HG02981 (cell line): Measurements from ENCODE around the gene GAR1.
"Not testable (repeated sequence)": the region's sequence is repeated elsewhere in the genome, so short reads cannot be mapped to it uniquely, and the experiment has no call there.

Experiments used
- ATAC-seq: cut with Tn5 transposase; IDR thresholded peaks from one replicate; pipeline ENCODE4 v1.9.1; 2021; ENCODE audit warnings: mild to moderate bottlenecking, moderate library complexity; ENCODE audit not compliant: unreplicated experiment

The GAR1 gene

DNA sequence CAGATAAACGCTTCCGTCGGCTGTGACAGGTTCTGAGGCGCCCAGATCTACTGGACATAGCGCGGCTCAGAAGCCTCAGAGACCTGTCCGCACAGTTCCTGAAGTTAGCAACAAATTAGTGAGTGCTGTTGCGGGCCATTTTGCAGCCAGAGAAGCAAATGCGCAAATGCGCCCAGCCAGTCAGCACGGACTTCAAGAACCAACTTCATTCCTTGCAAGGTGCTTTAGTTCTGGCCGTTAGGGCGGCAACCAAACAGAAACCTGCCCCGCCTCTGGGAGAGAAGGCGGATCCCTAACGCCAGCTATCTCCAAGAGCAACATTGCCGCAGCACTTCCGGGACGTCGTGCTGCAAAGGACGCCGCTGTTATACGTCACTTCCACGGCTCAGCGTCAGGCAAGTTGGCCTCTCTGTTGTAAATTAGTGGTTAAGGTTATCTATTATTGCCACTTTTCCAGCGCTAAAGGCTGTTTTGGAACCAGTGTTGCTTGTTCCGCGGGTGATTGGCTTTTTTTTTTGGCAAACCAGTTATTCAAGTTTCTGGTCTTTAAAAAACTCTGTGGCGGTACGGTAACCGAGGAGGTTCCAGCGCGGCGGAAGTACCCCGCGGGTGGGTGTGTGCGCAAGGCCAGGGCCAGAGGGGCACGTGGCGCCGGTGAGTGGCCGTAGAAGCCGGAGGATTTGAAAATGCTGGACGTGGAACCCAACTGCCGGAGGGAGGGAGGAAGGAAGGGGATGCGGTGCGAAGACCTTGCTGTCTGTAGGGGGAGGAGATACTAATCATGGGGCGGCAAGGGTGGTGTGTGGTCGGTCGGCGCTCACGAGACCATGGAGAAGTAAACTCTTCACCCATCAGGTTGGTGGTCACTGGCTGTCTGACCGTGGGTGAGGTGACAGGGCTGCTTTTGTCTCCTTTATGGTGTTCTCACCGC lies at the start of gene GAR1:
Gene GAR1 (plus strand): TSS at position 612 of the 931 bp plus-strand sequence. CDS start 403 bp downstream, outside the sequence.
- peak; percentile 99 for ATAC-seq

DNA sequence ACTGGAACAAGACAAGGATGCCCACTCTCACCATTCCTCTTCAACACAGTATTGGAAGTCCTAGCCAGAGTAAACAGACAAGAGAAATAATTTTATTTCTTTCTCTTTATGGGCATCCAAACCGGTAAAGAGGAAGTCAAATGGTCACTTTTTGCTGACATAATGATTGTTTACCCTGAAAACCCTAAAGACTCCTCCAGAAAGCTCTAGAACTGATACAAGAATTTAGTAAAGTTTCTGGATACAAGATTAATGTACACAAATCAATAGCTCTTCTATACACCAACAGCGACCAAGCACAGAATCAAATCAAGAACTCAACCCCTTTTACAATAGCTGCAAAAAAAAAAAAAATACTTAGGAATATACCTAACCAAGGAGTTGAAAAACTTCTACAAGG lies 33.5 kb upstream of the GAR1 start:
- ATAC-seq = not testable (repeated sequence)

DNA sequence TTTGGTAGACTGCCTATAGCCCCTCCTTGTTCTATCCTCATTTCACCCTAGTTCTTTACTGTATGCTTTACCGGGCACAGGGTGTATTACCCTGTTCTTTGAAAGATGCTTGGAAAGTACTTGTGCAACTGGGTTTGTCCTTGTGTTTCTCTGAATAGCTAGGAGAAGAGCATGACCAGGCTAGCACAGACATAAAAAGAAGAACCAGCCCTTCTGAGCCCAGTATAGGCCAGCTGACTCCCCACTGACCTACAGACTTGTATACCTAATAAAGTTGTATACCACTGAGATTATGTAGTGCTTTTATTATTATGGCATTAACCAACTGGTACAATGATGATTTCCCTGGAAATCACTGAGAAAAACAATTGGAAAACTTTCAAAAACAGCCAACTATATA lies 28.7 kb upstream of the GAR1 start:
- no peak for ATAC-seq

DNA sequence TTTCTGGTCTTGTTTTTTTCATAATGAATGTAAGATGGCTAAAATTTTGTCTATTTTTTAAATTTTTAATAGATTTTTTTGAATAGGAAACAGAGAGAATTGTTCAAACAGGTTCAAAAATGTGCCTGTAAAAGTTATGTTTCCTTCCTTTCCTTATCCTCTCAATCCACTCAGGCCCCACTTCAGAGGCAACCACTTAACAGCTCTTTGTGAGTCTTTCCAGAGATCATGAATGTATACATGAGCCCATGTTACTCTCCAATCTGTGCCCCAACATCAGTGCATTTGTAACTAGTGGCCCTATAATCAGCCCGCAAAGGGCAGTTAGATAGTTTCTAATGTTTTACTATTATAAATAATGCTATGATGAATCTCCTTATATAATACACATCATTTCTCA lies 27.8 kb upstream of the GAR1 start:
- no peak for ATAC-seq

DNA sequence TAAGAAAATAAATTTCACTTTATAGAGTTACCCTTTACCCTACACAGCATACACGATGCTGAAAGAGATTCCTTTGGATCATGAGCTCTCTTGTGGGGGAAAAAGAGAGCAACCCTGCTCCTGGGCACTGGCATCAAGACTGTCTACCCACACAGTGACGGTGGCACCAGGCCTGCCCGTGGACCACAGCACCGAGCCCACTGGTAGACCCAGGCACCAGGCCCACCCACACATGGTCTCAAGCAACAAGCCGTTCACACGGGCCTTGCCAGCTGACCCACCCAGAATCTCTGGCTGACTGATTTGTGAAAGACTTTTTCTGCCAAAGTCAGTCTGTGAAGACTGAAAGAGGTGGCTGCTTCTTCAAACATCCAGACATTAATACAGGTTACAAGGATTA lies 20.5 kb upstream of the GAR1 start:
- no peak for ATAC-seq

DNA sequence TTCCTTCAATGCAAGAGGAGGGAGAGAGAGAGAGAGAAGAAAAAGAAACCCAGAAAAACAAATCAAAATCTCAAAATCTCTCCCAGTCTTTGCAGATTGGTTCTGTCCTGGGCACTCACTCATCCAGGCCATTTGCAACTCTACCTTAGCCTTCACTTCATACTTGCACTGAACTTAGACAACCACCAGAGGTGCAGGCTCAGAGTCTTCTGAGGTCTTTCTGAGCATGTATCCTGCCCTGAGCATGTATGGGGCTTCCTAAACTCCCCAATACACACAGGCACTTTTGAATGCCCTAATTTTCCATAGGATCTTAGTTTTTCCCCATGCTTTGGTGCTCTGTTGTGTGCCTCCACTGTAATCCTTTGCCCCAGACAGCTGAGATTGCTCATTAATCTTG lies 16.7 kb upstream of the GAR1 start:
- ATAC-seq = no peak

DNA sequence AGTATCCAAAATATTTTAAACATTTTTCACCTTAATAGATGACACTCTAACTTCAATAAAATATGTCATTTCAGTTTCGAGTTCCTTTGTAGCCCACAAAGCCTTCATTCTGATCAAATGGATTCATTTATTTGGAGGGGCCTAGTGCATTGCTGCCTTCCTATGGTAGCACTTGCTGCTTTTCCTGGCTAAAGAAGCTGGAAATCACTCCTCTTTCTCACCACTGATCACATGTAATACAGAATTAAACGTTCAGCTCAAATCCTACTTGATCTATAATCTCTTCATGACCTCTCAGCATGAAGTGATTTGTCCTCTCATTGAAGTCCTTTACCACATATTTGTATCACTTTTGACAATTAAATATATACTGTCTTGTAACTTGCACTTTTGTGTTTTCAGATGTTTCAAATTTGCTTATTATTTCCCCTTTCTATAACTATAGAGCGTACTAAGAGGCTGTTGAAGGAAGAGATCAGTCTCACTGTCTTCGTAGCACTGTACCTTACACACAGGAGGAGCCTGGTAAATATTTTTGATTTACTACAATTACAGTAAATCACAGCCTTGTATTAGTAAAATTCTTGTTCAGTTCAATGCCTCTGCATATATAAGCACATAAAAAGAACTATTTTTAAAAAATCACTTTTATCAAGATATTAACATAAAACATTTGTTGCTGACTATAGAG lies 14.3 kb upstream of the GAR1 start:
- ATAC-seq = no peak

DNA sequence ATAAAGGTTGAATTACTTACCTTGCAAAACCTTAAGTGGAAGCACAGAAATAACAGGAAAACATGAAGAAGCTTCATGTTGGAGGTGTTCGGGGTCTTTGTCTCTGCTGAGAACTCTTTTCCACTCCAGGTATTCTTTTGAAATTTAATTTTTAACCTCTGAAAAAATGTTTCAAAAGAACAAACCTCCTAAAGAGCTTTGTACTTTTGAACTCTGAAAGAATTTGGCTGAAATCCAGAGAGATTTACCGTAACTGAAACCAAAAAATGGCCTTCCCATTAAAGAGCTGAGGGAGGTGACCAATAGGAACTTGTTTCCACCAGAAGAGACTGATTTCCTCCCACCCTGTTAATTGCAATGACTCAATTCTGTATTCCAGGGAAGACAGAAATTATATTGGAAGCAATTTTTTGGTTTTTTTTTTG lies 13.7 kb upstream of the GAR1 start, which contains the start of gene CFI:
Gene CFI (minus strand): TSS at position 105 of the 425 bp plus-strand sequence. CDS start 28 bp downstream, at position 77.
- ATAC-seq = no peak

DNA sequence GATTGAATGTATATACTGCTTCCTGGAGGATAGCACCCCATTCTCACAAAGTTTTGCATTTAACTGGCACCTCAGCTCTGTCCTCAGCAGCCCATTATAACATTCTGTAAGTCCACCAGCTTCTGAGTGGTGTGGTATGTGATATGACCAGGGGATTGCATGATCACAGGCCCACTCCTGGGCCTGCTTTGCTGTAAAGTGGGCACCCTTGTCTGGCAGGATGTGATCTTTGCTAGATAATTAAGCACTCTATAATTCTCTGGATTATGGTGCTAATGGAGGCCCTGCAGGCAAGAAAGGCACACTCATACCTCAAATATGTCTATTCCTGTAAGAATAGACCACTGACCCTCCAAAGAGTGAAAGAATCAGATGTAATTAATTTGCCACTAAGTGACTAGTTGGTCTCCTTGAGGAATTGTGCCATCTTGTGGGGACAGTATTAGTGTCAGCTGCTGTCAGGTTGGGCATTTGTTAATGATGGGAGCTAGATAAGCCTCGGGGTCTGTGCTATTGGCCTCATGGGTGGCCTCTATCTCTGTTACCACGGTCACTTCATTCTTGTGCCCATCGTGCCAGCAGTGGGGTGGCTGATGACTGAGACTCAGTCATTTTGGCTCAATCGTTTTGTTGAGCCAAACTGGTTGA lies 11.5 kb upstream of the GAR1 start:
- peak; percentile 68 for ATAC-seq

DNA sequence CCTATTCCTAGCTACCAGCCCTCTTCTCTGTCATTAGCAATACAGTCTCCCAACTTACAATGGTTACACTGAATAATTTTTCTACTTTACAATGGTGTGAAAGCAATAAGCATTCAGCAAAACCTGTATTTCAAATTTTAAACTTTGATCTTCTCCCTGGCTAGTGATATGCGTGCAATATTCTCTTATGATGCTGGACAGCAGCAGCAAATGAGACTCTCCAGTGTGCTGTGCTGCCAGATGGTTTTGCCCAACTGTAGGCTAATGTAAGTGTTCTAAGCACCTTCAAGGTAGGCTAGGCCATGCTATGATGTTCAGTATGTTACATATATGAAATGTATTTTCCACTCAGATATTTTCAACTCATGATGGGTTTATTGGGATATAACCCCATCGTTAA lies 5.9 kb upstream of the GAR1 start:
- ATAC-seq = no peak

DNA sequence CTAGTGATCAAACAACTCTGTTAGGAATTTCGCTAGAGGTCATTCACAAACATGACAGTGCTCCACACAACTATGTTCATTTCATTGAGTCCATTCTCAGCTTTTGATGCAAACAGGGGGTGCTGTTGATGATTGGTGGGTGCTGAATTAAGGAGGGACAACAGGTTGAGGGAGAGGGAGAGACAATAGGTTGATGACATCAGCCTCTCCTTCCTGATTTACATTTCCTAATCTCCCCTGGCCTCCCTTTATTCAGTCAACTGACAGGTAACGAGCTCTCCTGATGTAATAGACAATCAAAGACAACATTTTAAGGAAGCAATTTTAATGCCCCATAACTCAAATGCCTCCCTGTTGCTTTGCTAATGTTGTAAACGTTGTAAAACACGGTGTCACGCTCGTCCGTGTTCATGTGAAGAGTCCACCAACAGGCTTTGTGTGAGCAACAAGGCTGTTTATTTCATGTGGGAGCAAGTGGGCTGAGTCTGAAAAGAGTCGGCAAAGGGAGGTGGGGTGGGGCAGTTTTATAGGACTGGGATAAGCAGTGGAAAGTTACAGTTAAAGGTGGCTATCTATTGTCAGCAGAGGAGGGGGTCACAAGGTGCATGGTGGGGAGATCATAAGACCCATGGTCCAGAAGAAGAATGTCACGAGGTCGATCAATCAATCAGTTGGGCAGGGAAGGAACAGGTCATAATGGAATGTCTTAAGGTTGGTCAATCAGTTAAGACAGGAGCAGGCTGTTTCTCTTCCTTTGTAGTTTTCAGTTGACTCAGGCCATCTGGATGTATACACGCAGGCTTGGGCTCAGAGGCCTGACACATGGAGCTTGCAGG lies 4.8 kb upstream of the GAR1 start:
- no peak for ATAC-seq

DNA sequence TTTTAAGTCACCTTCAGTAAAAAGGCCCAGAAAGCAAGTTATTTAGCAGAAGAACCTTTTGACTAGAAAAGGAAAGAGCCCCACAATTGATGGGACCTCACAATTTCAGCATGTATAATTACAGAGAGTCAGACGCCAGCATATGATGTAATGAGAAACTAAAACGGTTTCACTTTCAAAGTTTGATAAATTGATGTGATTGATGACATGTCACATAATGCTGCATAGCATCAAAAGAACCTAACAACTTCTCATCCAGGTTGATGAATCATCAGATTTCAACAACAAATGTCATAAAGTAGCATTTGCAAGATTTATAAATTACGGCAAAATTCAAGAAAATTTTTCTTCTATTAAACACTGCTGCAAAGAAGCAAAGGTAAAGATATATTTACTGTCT lies 3.9 kb upstream of the GAR1 start:
- ATAC-seq = no peak

DNA sequence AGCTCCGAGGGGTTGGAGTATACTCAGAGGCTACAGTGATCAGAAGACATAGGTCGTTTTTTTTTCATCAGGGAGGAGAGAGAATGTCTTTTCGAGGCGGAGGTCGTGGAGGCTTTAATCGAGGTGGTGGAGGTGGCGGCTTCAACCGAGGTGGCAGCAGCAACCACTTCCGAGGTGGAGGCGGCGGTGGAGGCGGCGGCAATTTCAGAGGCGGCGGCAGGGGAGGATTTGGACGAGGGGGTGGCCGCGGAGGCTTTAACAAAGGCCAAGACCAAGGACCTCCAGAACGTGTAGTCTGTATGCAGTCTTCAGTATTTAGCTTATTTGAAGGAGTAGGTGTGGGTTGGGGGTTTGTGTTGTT lies 500 bp downstream of the GAR1 start:
- ATAC-seq = no peak

DNA sequence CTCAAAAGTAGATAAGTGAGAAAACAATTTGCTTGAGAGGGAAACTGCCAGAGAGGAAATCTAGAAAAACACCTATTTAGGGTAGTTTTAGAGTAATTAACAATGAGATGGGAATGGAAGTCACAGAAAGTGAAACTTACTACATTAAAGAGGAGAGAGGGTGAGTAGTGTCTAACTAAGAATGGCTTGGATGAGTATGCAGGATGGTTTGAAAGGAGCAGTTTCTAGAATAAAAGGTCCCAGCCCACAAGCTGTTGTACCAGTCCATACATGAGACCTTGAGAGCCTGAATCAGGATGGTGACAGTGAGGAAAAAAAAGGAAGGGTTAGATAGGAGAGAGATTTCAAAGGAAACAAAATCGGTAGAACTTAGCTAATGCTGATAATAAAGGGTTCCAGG lies 1.3 kb downstream of the GAR1 start:
- ATAC-seq = no peak

DNA sequence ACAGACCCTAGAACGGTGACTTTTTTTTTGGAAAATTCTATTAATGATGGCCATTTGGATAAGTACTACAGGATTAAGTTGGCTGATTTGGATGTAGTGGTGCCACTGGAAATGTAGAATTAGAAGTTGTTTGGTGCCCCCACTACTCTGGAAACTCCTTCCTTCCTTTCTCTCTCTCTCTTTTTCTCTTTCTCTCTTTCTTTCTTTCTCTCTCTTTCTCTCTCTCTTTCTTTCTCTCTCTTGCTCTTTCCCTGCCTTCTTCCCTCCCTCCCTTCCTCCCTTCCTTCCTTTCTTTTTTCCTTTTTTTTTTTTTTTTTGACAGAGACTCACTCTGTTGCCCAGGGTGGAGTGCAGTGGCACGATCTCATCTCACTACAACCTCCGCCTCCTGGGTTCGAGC lies 2.7 kb downstream of the GAR1 start:
- ATAC-seq = no peak

DNA sequence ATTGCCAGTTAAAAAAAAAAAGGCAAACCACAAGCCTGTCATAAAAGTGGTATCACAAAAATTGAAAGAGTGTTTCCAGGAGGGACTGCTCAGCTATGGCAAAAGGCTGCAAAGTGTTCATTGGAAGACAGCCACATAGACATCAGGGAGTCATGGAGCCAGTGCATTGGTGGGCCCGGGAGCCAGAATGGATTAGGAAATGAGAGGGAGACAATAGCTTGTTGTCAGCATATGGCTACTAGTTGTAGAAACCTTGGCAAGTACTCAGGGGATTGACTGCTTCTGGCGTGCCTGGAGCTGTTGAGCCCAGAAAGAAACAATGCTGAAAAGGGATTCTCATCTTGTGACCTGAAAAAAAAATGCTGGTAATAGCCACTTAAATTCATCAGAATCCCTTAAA lies 5.0 kb downstream of the GAR1 start:
- ATAC-seq = no peak

DNA sequence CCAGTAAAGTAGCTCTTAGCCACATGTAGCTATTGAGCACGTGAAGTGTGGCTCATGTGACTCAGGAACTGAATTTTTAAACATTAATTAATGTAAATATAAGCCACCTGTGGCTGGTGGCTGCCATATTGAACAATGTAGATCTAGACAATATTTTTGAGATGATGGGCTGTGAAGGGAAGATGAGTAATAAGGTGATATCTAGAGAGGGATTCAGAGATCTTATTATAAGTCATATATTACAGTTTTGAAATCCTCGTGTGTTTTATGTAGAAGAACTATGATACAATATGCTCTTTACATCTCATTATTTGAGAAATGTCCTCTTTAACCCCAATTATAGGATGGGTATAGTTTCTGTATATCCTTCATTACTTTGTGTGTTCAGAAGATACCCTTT lies 5.6 kb downstream of the GAR1 start:
- no peak for ATAC-seq

DNA sequence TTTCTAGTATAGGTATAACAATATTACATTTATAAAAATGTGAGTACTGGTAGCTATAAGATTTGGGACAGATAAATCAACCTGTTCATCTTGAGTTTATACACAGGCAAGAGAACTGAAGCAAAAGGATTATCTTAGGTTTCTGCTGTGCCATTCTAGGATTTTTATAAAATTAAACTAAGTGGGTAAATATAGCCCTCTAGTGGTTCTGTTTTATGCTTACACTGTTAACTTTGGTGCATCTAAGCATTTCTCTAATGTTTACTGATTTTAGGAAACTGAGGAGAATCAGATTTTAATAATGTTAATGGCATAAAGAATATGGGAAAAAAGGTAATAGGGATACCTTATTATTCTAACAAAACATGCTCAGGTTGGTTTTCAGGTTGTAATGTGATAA lies 11.2 kb downstream of the GAR1 start:
- peak; percentile 80 for ATAC-seq

DNA sequence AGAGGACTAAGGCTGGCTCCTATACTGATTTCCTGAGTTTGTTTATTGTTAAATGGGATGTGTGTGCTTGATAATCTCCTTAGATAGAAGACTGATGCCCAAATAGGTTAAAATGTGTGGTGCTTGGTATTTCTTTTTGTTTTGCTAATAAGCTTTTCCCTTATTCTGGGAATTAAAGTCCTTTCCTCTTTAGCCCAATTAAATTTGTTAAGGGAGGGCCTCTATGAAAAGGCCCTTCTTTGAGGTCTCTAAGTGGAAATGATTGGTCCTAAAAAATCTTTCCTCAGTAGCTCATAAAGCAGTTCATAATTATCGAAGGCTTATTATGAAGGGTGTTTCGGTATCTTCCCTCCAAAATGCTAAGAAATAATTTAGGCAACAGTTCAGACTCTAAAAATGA lies 12.1 kb downstream of the GAR1 start, which contains the start of gene RRH:
Gene RRH (plus strand): TSS at position 301 of the 400 bp plus-strand sequence. CDS start 56 bp downstream, at position 357.
- no peak for ATAC-seq

DNA sequence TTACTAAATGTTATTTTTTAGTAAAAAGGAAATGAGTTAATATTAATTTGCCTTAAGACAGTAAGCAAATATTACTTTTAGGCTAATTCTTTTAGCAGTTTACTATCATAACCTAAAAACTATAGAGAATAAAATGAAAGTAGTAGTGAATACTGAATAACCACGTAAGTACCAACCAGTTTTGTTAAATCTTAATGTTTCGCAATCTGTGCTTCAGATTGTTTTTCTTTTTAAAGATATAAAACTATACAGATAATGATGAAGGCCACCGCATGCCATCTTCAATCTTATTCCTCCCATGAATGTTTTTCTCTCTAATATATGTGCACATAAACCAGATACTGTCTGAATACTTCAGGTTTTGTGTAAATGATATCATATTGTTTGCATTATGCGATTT lies 18.2 kb downstream of the GAR1 start:
- ATAC-seq = no peak

DNA sequence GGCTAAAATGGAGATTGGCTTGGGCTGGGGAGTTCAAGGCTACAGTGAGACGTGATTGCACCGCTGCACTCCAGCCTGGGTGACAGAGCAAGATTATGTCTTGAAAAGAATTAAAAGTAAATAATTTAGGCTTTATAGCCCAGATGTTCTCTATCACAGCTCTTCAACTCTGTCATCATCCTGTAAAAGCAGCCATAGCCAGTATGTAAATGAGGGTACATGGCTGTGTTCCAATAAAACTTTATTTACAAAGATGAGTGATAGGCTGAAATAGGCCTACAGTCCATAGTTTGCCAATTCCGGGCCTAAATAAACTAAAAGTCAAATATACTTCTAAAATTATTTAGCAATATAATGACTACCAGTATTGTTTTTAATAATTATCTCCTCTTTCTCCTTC lies 21.4 kb downstream of the GAR1 start:
- no peak for ATAC-seq
